DOHH2 (cell line): ENCODE data around the gene SMAP1.

Experiments used
- CTCF ChIP-seq: fragments of 200-600 bp; sonication (generic); IDR thresholded peaks from one replicate; pipeline ENCODE4 v1.5.1; 2014; ENCODE audit warnings: antibody characterized with exemption, mild to moderate bottlenecking, low read depth, low read length; ENCODE audit not compliant: poor library complexity, severe bottlenecking
- EZH2phosphoT487 ChIP-seq: fragments of 200-600 bp; sonication (generic); IDR thresholded peaks from 2 replicates; pipeline ENCODE4 v1.6.1; 2017; ENCODE audit warnings: borderline replicate concordance, mild to moderate bottlenecking, antibody characterized with exemption, low read length, moderate library complexity, mixed read lengths

- no peak for TF ChIP-seq CTCF
- no peak for TF ChIP-seq EZH2phosphoT487
Observed at GRCh38 chr6:70821751-70822150, 154.1 kb downstream of the SMAP1 start.
